H1 (cell line): ENCODE measurements around the gene MYORG.

ENCODE experiments used
- GABPA ChIP-seq: IDR thresholded peaks from 2 replicates; pipeline ENCODE4 v1.6.1; 2011; ENCODE audit warnings: mild to moderate bottlenecking, low read length, moderate library complexity, borderline replicate concordance; ENCODE audit not compliant: insufficient read depth
- PHF8 ChIP-seq: fragments of 200-600 bp; sonication (generic); conservative IDR thresholded peaks from 2 replicates; pipeline ENCODE4 v1.7.1; 2012; ENCODE audit warnings: low read depth, mild to moderate bottlenecking, inconsistent platforms, low read length, moderate library complexity
- POLR2AphosphoS5 ChIP-seq: IDR thresholded peaks from 2 replicates; pipeline ENCODE4 v1.6.1; 2011; ENCODE audit warnings: low read depth, low read length
- TBP ChIP-seq: IDR thresholded peaks from 2 replicates; pipeline ENCODE4 v1.6.1; 2011; ENCODE audit warnings: low read depth, low read length, improper control_type of control experiment

DNA sequence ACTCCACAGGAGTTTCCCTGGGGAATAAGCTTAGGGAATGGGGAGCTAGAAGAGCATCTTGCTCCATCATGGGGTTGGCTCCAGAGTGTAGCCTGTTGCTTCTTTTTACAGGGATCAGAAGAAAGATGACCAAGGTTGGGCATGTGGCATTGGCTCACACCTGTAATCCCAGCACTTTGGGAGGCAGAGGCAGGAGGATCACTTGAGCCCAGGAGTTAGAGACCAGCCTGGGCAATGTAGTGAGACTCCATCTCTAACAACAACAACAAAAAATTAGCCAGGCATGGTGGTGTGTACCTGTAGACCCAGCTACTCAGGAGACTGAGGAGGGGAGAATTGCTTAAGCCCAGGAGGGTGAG lies 28.9 kb downstream of the MYORG start:
- no peak for TF ChIP-seq PHF8
- no peak for TF ChIP-seq GABPA
- no peak for TF ChIP-seq TBP
- no peak for TF ChIP-seq POLR2AphosphoS5
